Neural cell (in vitro differentiated cells): Measurements from ENCODE around the gene DPP6. TPM values are rescaled to one million over a fixed set of nuclear protein-coding genes. Genes with fewer than 3 reads are reported as not detected.

ENCODE experiments used
- H2AFZ ChIP-seq: fragments of 200-600, 300-800 bp; sonication (generic), shearing (Covaris generic); 2 replicates; pipeline ENCODE4 v1.6.0; 2014; ENCODE audit warnings: low read depth, mild to moderate bottlenecking, antibody characterized with exemption, low read length, moderate library complexity
- H3F3A ChIP-seq: fragments of 200-600 bp; shearing (Covaris generic); 2 replicates; pipeline ENCODE4 v1.6.1; 2016; ENCODE audit warnings: mild to moderate bottlenecking, moderate library complexity, mixed read lengths, antibody characterized with exemption, low read length; ENCODE audit not compliant: insufficient read depth, poor library complexity, severe bottlenecking
- H3K27ac ChIP-seq: fragments of 200-600, 300-800 bp; sonication (generic), shearing (Covaris generic); 2 replicates; pipeline ENCODE4 v1.5.1; 2014; ENCODE audit warnings: mild to moderate bottlenecking, low read length, moderate library complexity
- H3K27me3 ChIP-seq: fragments of 300-800, 200-600 bp; sonication (generic), shearing (Covaris generic); 2 replicates; pipeline ENCODE4 v1.6.0; 2014; ENCODE audit warnings: mild to moderate bottlenecking, low read depth, low read length, moderate library complexity; ENCODE audit not compliant: insufficient read depth
- H3K36me3 ChIP-seq: fragments of 300-800, 200-600 bp; sonication (generic), shearing (Covaris generic); 2 replicates; pipeline ENCODE4 v1.5.1; 2014; ENCODE audit warnings: mild to moderate bottlenecking, antibody characterized with exemption, low read length, moderate library complexity; ENCODE audit not compliant: insufficient read depth
- H3K4me2 ChIP-seq: fragments of 300-800, 200-600 bp; sonication (generic), shearing (Covaris generic); 2 replicates; pipeline ENCODE4 v1.6.0; 2014; ENCODE audit warnings: mild to moderate bottlenecking, low read length
- H3K4me3 ChIP-seq: fragments of 300-800, 200-600 bp; sonication (generic), shearing (Covaris generic); 2 replicates; pipeline ENCODE4 v1.5.1; 2014; ENCODE audit warnings: mild to moderate bottlenecking, low read length, moderate library complexity
- H3K79me2 ChIP-seq: fragments of 200-600 bp; shearing (Covaris generic); replicated peaks from 2 replicates; pipeline ENCODE4 v1.6.0; 2014; ENCODE audit warnings: mild to moderate bottlenecking, low read length, moderate library complexity; ENCODE audit not compliant: insufficient read depth
- H3K9ac ChIP-seq: fragments of 300-800, 200-600 bp; sonication (generic), shearing (Covaris generic); 2 replicates; pipeline ENCODE4 v1.6.1; 2016; ENCODE audit warnings: mild to moderate bottlenecking, low read length, mixed read lengths
- H3K9me2 ChIP-seq: fragments of 200-600 bp; shearing (Covaris generic); 2 replicates; pipeline ENCODE4 v1.6.1; 2016; ENCODE audit warnings: mild to moderate bottlenecking, low read length, mixed read lengths; ENCODE audit not compliant: insufficient read depth
- H3K9me3 ChIP-seq: fragments of 200-600, 300-800 bp; sonication (generic), shearing (Covaris generic); 2 replicates; pipeline ENCODE4 v1.6.1; 2016; ENCODE audit warnings: mild to moderate bottlenecking, mixed run types, low read length, moderate library complexity, mixed read lengths
- H4K20me1 ChIP-seq: fragments of 200-600 bp; shearing (Covaris generic); 2 replicates; pipeline ENCODE4 v1.6.1; 2016; ENCODE audit warnings: mild to moderate bottlenecking, mixed run types; ENCODE audit not compliant: insufficient read depth
- EP300 ChIP-seq: fragments of 450-650 bp; conservative IDR thresholded peaks from 2 replicates; pipeline ENCODE4 v1.6.1; 2014; ENCODE audit warnings: antibody characterized with exemption, mild to moderate bottlenecking, moderate library complexity; ENCODE audit not compliant: poor library complexity, severe bottlenecking
- EZH2 ChIP-seq: fragments of 200-600, 300-800 bp; shearing (Covaris generic), sonication (generic); IDR thresholded peaks from 2 replicates; pipeline ENCODE4 v1.6.1; 2014; ENCODE audit warnings: antibody characterized with exemption, low read length, borderline replicate concordance, mild to moderate bottlenecking; ENCODE audit not compliant: insufficient read depth, poor library complexity, severe bottlenecking
- MXI1 ChIP-seq: fragments of 450-650 bp; conservative IDR thresholded peaks from 2 replicates; pipeline ENCODE4 v1.6.1; 2014; ENCODE audit warnings: antibody characterized with exemption, mild to moderate bottlenecking; ENCODE audit not compliant: poor library complexity, severe bottlenecking
- POLR2AphosphoS5 ChIP-seq: IDR thresholded peaks from 2 replicates; pipeline ENCODE4 v1.6.1; 2012
- RAD21 ChIP-seq: fragments of 450-650 bp; conservative IDR thresholded peaks from 2 replicates; pipeline ENCODE4 v1.6.1; 2014; ENCODE audit warnings: antibody characterized with exemption, mild to moderate bottlenecking, moderate library complexity
- SMC3 ChIP-seq: fragments of 450-650 bp; conservative IDR thresholded peaks from 2 replicates; pipeline ENCODE4 v1.6.1; 2014; ENCODE audit warnings: antibody characterized with exemption, mild to moderate bottlenecking, moderate library complexity; ENCODE audit not compliant: poor library complexity
- TAF1 ChIP-seq: IDR thresholded peaks from 2 replicates; pipeline ENCODE4 v1.6.1; 2012; ENCODE audit warnings: low read depth
- polyA plus RNA-seq: library from polyadenylated mRNA; depleted of rRNA; stranded (reverse); fragments of >200 nt; gene quantifications from 2 replicates; pipeline ENCODE4 v1.2.3, GENCODE V29; 2014
- TF ChIP-seq, protein P1 (sequence below): fragments of 450-650 bp; IDR thresholded peaks from 2 replicates; pipeline ENCODE4 v1.5.1; 2014; ENCODE audit warnings: antibody characterized with exemption, mild to moderate bottlenecking, moderate library complexity; ENCODE audit not compliant: poor library complexity, severe bottlenecking
- TF ChIP-seq, protein P2 (sequence below): IDR thresholded peaks from 2 replicates; pipeline ENCODE4 v1.6.1; 2012; ENCODE audit warnings: borderline replicate concordance

Gene DPP6
- polyA plus RNA-seq, 1 donor from 2014 or later = 20.4 TPM

DNA sequence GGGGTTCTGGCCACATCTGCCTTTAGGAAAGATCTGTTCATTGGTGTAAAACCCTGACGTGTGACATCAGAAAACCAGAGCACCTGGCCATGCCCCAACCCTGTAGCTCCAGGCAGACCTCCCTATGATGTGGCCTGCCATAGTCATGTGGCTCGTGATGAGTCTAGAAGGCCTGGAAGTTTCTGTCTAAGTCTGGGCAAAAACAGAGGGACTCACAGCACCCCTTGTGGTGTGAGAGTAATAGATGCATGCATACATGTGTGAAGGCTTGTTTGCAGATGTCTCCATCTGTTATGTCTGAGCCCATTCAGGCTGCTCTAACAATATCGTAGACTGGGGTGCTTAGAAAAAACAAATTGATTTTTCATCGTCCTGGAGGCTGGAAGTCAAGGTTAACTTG, 641.5 kb downstream of the DPP6 start:
- no peaks in the 10 kb centered on the region for H3K27me3 ChIP-seq
- H3F3A ChIP-seq = no peaks in the 10 kb centered on the region
- H3K79me2 ChIP-seq = no peaks in the 10 kb centered on the region
- no peak for TF ChIP-seq SMC3
- no peak for TF ChIP-seq POLR2AphosphoS5
- TF ChIP-seq TAF1 = no peak
- TF ChIP-seq EP300 = no peak
- TF ChIP-seq MXI1 = no peak
- TF ChIP-seq RAD21 = no peak
- TF ChIP-seq, protein P1, sequence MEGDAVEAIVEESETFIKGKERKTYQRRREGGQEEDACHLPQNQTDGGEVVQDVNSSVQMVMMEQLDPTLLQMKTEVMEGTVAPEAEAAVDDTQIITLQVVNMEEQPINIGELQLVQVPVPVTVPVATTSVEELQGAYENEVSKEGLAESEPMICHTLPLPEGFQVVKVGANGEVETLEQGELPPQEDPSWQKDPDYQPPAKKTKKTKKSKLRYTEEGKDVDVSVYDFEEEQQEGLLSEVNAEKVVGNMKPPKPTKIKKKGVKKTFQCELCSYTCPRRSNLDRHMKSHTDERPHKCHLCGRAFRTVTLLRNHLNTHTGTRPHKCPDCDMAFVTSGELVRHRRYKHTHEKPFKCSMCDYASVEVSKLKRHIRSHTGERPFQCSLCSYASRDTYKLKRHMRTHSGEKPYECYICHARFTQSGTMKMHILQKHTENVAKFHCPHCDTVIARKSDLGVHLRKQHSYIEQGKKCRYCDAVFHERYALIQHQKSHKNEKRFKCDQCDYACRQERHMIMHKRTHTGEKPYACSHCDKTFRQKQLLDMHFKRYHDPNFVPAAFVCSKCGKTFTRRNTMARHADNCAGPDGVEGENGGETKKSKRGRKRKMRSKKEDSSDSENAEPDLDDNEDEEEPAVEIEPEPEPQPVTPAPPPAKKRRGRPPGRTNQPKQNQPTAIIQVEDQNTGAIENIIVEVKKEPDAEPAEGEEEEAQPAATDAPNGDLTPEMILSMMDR = no peak
- TF ChIP-seq EZH2 = no peak
- TF ChIP-seq, protein P2, sequence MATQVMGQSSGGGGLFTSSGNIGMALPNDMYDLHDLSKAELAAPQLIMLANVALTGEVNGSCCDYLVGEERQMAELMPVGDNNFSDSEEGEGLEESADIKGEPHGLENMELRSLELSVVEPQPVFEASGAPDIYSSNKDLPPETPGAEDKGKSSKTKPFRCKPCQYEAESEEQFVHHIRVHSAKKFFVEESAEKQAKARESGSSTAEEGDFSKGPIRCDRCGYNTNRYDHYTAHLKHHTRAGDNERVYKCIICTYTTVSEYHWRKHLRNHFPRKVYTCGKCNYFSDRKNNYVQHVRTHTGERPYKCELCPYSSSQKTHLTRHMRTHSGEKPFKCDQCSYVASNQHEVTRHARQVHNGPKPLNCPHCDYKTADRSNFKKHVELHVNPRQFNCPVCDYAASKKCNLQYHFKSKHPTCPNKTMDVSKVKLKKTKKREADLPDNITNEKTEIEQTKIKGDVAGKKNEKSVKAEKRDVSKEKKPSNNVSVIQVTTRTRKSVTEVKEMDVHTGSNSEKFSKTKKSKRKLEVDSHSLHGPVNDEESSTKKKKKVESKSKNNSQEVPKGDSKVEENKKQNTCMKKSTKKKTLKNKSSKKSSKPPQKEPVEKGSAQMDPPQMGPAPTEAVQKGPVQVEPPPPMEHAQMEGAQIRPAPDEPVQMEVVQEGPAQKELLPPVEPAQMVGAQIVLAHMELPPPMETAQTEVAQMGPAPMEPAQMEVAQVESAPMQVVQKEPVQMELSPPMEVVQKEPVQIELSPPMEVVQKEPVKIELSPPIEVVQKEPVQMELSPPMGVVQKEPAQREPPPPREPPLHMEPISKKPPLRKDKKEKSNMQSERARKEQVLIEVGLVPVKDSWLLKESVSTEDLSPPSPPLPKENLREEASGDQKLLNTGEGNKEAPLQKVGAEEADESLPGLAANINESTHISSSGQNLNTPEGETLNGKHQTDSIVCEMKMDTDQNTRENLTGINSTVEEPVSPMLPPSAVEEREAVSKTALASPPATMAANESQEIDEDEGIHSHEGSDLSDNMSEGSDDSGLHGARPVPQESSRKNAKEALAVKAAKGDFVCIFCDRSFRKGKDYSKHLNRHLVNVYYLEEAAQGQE = no peak
- no peak overlapping the region for H3K4me2 ChIP-seq
- no peaks in the 10 kb centered on the region for H3K9me3 ChIP-seq
- no peak overlapping the region for H2AFZ ChIP-seq
- H3K9me2 ChIP-seq = no peaks in the 10 kb centered on the region
- no peak overlapping the region for H3K27ac ChIP-seq
- no peak overlapping the region for H3K4me3 ChIP-seq
- no peak overlapping the region for H3K9ac ChIP-seq
- no peaks in the 10 kb centered on the region for H4K20me1 ChIP-seq
- H3K36me3 ChIP-seq = no peaks in the 10 kb centered on the region

DNA sequence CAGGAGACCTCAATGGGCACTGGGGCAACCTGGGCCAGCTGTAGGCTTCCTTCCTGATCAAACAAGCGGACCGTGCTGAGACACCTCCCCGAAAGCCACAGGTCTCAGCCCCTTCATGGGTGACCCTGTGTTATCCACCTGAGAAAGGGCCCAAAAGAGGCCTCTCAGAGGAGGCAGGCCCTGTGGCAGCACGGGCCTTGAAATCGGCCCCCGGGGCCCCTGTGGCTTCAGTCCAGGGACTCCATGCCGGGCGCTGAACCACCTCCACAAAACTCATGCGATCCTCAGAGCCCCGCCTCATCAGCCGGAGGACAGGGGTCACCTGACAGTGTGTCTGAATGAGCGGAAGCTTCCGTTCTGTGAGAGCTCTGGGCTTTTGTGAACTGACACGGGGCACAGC, 643.6 kb downstream of the DPP6 start:
- no peak overlapping the region for H3K4me3 ChIP-seq
- no peaks in the 10 kb centered on the region for H3K27me3 ChIP-seq
- H3F3A ChIP-seq = no peaks in the 10 kb centered on the region
- no peaks in the 10 kb centered on the region for H3K9me3 ChIP-seq
- H2AFZ ChIP-seq = no peak overlapping the region
- H3K36me3 ChIP-seq = no peaks in the 10 kb centered on the region
- TF ChIP-seq TAF1 (no peak), SMC3 (no peak), EP300 (no peak), EZH2 (no peak), POLR2AphosphoS5 (no peak), MXI1 (no peak), RAD21 (no peak)
- TF ChIP-seq, protein P1 = no peak
- TF ChIP-seq, protein P2 = no peak
- H3K27ac ChIP-seq = no peak overlapping the region
- H3K4me2 ChIP-seq = no peak overlapping the region
- no peaks in the 10 kb centered on the region for H4K20me1 ChIP-seq
- H3K9me2 ChIP-seq = no peaks in the 10 kb centered on the region
- H3K9ac ChIP-seq = no peak overlapping the region
- H3K79me2 ChIP-seq = no peaks in the 10 kb centered on the region
